Cardiac muscle cell (in vitro differentiated cells and primary cell): Measurements from ENCODE around the gene OLIG2. TPM values are rescaled to one million over a fixed set of nuclear protein-coding genes. Genes with fewer than 3 reads are reported as not detected.

Experiments used
- DNase-seq, 2 donors: peaks; one replicate each; pipeline versions ENCODE4 v3.0.0 to v3.0.0-alpha.2; 2010 to 2017; ENCODE audit warnings: low read depth in 1 of 2, low spot score in 1 of 2
- H3K27ac ChIP-seq: fragments of 200-600 bp; sonication (generic); 2 replicates; pipeline ENCODE4 v1.5.1; 2016
- H3K27me3 ChIP-seq: fragments of 200-600 bp; sonication (generic); 2 replicates; pipeline ENCODE4 v1.6.0; 2016; ENCODE audit warnings: control low read depth
- H3K36me3 ChIP-seq: fragments of 200-600 bp; sonication (generic); 2 replicates; pipeline ENCODE4 v1.5.1; 2016; ENCODE audit warnings: control low read depth
- H3K4me1 ChIP-seq: fragments of 200-600 bp; sonication (generic); 2 replicates; pipeline ENCODE4 v1.8.1; 2017; ENCODE audit warnings: low read depth, mild to moderate bottlenecking, mixed run types
- H3K4me3 ChIP-seq: fragments of 200-600 bp; sonication (generic); 2 replicates; pipeline ENCODE4 v1.5.1; 2016; ENCODE audit warnings: mild to moderate bottlenecking
- H3K9me3 ChIP-seq: fragments of 200-600 bp; sonication (generic); 2 replicates; pipeline ENCODE4 v1.5.1; 2017; ENCODE audit warnings: low read depth, mild to moderate bottlenecking, control low read depth
- CTCF ChIP-seq: IDR thresholded peaks from 2 replicates; pipeline ENCODE4 v1.5.1; 2012; ENCODE audit warnings: low read depth, mild to moderate bottlenecking, low read length
- polyA plus RNA-seq: library from polyadenylated mRNA; unstranded; fragments of >200 nt; fragmentation: Nextera tagmentation; extraction: Ambion mirVana; gene quantifications from 2 replicates; pipeline ENCODE4 v1.2.1, GENCODE V29; 2016
- total RNA-seq: library from RNA; depleted of rRNA; stranded (reverse); fragments of >200 nt; gene quantifications from 2 replicates; pipeline ENCODE4 v1.2.3, GENCODE V29; 2016

The OLIG2 gene
- total and polyA plus RNA-seq, 2 experiments from 2014 or later = 0.09 TPM; not detected in 1

DNA sequence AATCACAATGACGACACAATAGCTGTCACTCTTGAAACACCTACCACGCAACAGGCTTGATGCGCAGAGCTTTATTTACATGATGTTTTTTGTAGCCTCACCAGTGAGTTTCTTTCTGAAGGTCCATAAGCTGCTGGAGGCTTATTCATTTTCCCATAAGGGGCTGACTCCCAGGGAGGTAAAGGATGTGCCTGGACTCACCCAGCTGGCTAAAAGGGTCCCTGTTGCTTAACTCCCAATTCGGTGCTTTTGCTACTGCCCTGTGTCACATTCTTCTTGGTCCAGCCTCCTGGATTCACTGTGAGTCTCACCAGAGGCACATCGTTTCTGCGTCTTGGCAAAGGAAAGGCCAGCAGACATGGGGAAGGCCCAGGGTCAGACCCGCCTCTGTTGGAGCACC lies 44.6 kb upstream of the OLIG2 start:
- DNase-seq = no peak
- Histone ChIP-seq H3K27ac (no peak overlapping the region), H3K9me3 (no peaks in the 10 kb centered on the region), H3K27me3 (no peaks in the 10 kb centered on the region), H3K4me3 (no peak overlapping the region), H3K4me1 (no peaks in the 10 kb centered on the region), H3K36me3 (no peaks in the 10 kb centered on the region)
- TF ChIP-seq CTCF = no peak

DNA sequence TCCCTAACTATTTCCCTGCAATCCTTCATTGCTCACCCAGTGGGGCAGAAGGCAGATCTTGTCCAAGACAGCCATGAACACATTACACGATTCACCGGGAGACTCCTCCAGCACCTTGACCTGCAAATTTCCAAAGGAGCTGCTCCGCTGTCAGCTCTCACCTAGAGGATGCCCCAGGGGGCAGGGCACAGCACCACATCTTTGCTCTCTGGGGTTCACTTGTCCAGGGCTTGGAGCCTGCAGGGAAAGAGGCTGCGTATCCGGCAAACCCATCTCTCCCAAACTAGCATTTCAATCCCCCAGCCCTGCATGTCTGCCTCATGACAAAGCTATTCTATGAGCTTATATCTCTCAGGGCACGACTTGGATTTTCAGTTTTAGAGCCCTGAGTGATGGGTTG lies 35.1 kb upstream of the OLIG2 start:
- Histone ChIP-seq H3K4me3 (no peak overlapping the region), H3K27me3 (peaks cover 23% of the 10 kb centered on the region), H3K36me3 (no peaks in the 10 kb centered on the region), H3K4me1 (no peaks in the 10 kb centered on the region), H3K9me3 (no peaks in the 10 kb centered on the region), H3K27ac (no peak overlapping the region)
- no peak for TF ChIP-seq CTCF
- DNase-seq = no peak

GRCh38 chr21:32991361-32991760 lies 34.4 kb upstream of the OLIG2 start:
- Histone ChIP-seq H3K9me3 (no peaks in the 10 kb centered on the region), H3K36me3 (no peaks in the 10 kb centered on the region), H3K4me1 (no peaks in the 10 kb centered on the region), H3K27ac (no peak overlapping the region), H3K27me3 (peaks cover 23% of the 10 kb centered on the region), H3K4me3 (no peak overlapping the region)
- TF ChIP-seq CTCF = no peak
- DNase-seq = no peak

GRCh38 chr21:32993894-32994293 lies 31.8 kb upstream of the OLIG2 start:
- Histone ChIP-seq H3K27me3 (peaks cover 23% of the 10 kb centered on the region), H3K4me3 (no peak overlapping the region), H3K4me1 (no peaks in the 10 kb centered on the region), H3K9me3 (no peaks in the 10 kb centered on the region), H3K27ac (no peak overlapping the region), H3K36me3 (no peaks in the 10 kb centered on the region)
- DNase-seq = no peak
- TF ChIP-seq CTCF = no peak

DNA sequence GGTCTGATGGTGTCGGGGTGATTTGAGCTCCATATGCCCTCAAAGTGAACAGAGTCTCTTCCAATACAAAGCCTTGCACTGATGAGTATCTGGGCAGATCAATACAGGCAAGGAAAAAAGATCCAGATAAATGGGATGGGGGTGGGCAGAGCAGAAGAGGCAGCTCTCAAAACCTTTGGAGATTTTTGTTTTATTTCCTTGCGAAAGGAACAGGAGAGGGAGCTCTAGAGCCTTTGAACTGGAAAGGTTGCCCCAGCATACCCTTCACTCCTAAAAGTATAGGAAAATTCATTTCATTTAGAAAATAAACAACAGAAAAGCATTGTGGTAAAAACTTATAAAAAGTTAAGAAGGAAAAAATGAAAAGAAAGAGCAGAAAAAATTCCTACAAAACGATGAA lies 31.4 kb upstream of the OLIG2 start:
- Histone ChIP-seq H3K27me3 (peaks cover 23% of the 10 kb centered on the region), H3K4me3 (no peak overlapping the region), H3K4me1 (no peaks in the 10 kb centered on the region), H3K27ac (no peak overlapping the region), H3K36me3 (no peaks in the 10 kb centered on the region), H3K9me3 (no peaks in the 10 kb centered on the region)
- peak; percentile 58 for TF ChIP-seq CTCF
- DNase-seq = peak in 1 of 2 donors; percentile 43

- no peak overlapping the region for H3K4me3 ChIP-seq
- DNase-seq = no peak
- H3K9me3 ChIP-seq = no peaks in the 10 kb centered on the region
- H3K27ac ChIP-seq = no peak overlapping the region
- no peaks in the 10 kb centered on the region for H3K4me1 ChIP-seq
- H3K27me3 ChIP-seq = peaks cover 28% of the 10 kb centered on the region
- H3K36me3 ChIP-seq = no peaks in the 10 kb centered on the region
- no peak for TF ChIP-seq CTCF
These were observed 18.0 kb upstream of the OLIG2 start for GRCh38 chr21:33007747-33008146.
